RWPE2 (cell line): ENCODE results near the gene KLHL15.

ENCODE experiments used
- ATAC-seq: fragments of 200-7000 bp; cut with Tn5 transposase; 3 replicates; pipeline ENCODE4 v1.9.1; 2021; ENCODE audit warnings: low read depth
- DNase-seq: peaks from one replicate; pipeline ENCODE4 v3.0.0-alpha.2; 2020; ENCODE audit warnings: low spot score
- H3K27ac ChIP-seq: fragments of 450-650 bp; 2 replicates; pipeline ENCODE4 v1.5.1; 2017; ENCODE audit warnings: mild to moderate bottlenecking; ENCODE audit not compliant: poor library complexity, severe bottlenecking
- H3K27me3 ChIP-seq: fragments of 250-450 bp; sonication (Bioruptor Pico); 2 replicates; pipeline ENCODE4 v1.5.1; 2021; ENCODE audit warnings: mild to moderate bottlenecking, moderate library complexity; ENCODE audit not compliant: insufficient read depth, poor library complexity, severe bottlenecking
- H3K36me3 ChIP-seq: fragments of 250-450 bp; sonication (Bioruptor Pico); 2 replicates; pipeline ENCODE4 v1.5.1; 2020; ENCODE audit warnings: low read depth, mild to moderate bottlenecking, moderate library complexity
- H3K4me1 ChIP-seq: fragments of 250-450 bp; sonication (Bioruptor Pico); 2 replicates; pipeline ENCODE4 v1.5.1; 2021; ENCODE audit warnings: mild to moderate bottlenecking, moderate library complexity; ENCODE audit not compliant: insufficient read depth, poor library complexity, severe bottlenecking
- H3K4me3 ChIP-seq: fragments of 250-450 bp; sonication (Bioruptor Pico); 2 replicates; pipeline ENCODE4 v1.5.1; 2021; ENCODE audit warnings: mild to moderate bottlenecking, moderate library complexity; ENCODE audit not compliant: severe bottlenecking
- H3K9me3 ChIP-seq: fragments of 250-450 bp; sonication (Bioruptor Pico); 2 replicates; pipeline ENCODE4 v1.5.1; 2021; ENCODE audit warnings: mild to moderate bottlenecking, moderate library complexity; ENCODE audit not compliant: severe bottlenecking
- CTCF ChIP-seq: fragments of 450-650 bp; IDR thresholded peaks from one replicate; pipeline ENCODE4 v1.5.1; 2017; ENCODE audit warnings: mild to moderate bottlenecking, moderate library complexity; ENCODE audit not compliant: poor library complexity, severe bottlenecking

The KLHL15 gene

GRCh38 chrX:23954396-23954795 is 72.6 kb downstream of the KLHL15 start:
- no peaks in the 10 kb centered on the region for H3K27me3 ChIP-seq
- no peak overlapping the region for H3K4me3 ChIP-seq
- no peak for TF ChIP-seq CTCF
- ATAC-seq: no peak
- peaks cover 5% of the 10 kb centered on the region for H3K4me1 ChIP-seq
- no peak for DNase-seq
- H3K27ac ChIP-seq: no peak overlapping the region
- H3K36me3 ChIP-seq: no peaks in the 10 kb centered on the region
- H3K9me3 ChIP-seq: no peaks in the 10 kb centered on the region

DNA sequence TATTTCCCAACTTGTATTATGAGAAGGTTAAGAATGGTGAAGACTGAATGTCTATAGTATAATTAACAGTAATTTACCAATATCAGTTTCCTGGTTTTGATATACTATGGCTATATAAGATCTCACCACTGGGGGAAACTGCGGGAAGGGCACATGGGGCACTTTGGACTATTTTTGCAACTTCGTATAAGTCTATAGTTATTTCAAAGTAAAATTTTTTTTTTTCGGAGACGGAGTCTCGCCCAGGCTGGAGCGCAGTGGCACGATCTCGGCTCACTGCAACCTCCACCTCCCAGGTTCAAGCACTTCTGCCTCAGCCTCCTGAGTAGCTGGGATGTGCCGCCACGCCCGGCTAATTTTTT is 73.1 kb downstream of the KLHL15 start:
- Histone ChIP-seq H3K4me1 (peaks cover 5% of the 10 kb centered on the region), H3K27ac (no peak overlapping the region), H3K27me3 (no peaks in the 10 kb centered on the region), H3K9me3 (no peaks in the 10 kb centered on the region), H3K4me3 (no peak overlapping the region), H3K36me3 (no peaks in the 10 kb centered on the region)
- ATAC-seq (no peak), DNase-seq (no peak)
- TF ChIP-seq CTCF: no peak

GRCh38 chrX:23952984-23953907 is 73.7 kb downstream of the KLHL15 start:
- peaks cover 5% of the 10 kb centered on the region for H3K4me1 ChIP-seq
- no peaks in the 10 kb centered on the region for H3K9me3 ChIP-seq
- H3K36me3 ChIP-seq: no peaks in the 10 kb centered on the region
- no peak for TF ChIP-seq CTCF
- H3K27ac ChIP-seq: no peak overlapping the region
- H3K4me3 ChIP-seq: no peak overlapping the region
- ATAC-seq (no peak), DNase-seq (no peak)
- H3K27me3 ChIP-seq: no peaks in the 10 kb centered on the region

DNA sequence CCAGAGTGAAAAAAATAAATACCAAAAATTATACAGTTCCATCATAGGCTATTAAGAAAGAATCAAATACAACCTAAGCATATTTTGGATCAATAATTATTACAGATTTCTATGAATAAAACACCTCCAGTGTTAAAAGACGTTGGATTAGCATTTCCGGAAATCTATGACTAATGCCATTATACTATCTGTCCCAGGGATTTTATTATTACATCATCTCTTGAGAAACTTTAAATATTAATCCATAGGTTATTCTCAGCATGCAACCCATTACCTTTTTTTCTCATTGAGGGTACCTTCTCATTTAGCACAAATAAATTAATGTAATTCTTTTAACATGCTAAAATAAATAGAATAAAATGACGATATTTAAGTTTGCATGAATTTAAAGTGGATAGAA is 74.6 kb downstream of the KLHL15 start:
- no peak overlapping the region for H3K4me3 ChIP-seq
- H3K27me3 ChIP-seq: no peaks in the 10 kb centered on the region

More for the DNA sequence above, 74.6 kb downstream of the KLHL15 start:
- peaks cover 5% of the 10 kb centered on the region for H3K4me1 ChIP-seq
- no peak for DNase-seq
- no peak for ATAC-seq
- no peaks in the 10 kb centered on the region for H3K9me3 ChIP-seq
- H3K27ac ChIP-seq: no peak overlapping the region
- no peaks in the 10 kb centered on the region for H3K36me3 ChIP-seq
- TF ChIP-seq CTCF: no peak
